GM23248 (cell line): Measurements from ENCODE around the gene S100A7A. TPM values are rescaled to one million over a fixed set of nuclear protein-coding genes. Genes with fewer than 3 reads are reported as not detected.

ENCODE experiments used
- DNase-seq: peaks from one replicate; pipeline ENCODE4 v3.0.0-alpha.2; 2015
- H2AFZ ChIP-seq: fragments of 200-600 bp; sonication (generic); 2 replicates; pipeline ENCODE4 v1.6.1; 2016; ENCODE audit warnings: antibody characterized with exemption
- H3F3A ChIP-seq: fragments of 200-600 bp; sonication (generic); 2 replicates; pipeline ENCODE4 v1.6.1; 2016; ENCODE audit warnings: mild to moderate bottlenecking, antibody characterized with exemption, mixed run types; ENCODE audit not compliant: insufficient read depth
- H3K27ac ChIP-seq: fragments of 200-600 bp; sonication (generic); 2 replicates; pipeline ENCODE4 v1.5.1; 2016; ENCODE audit warnings: mild to moderate bottlenecking
- H3K27me3 ChIP-seq: fragments of 200-600 bp; sonication (generic); replicated peaks from 2 replicates; pipeline ENCODE4 v1.6.1; 2016; ENCODE audit warnings: mild to moderate bottlenecking; ENCODE audit not compliant: insufficient read depth
- H3K36me3 ChIP-seq: fragments of 200-600 bp; sonication (generic); 2 replicates; pipeline ENCODE4 v1.6.1; 2016; ENCODE audit warnings: low read depth, mild to moderate bottlenecking
- H3K4me1 ChIP-seq: fragments of 200-600 bp; sonication (generic); 2 replicates; pipeline ENCODE4 v1.6.1; 2016; ENCODE audit warnings: mild to moderate bottlenecking; ENCODE audit not compliant: insufficient read depth
- H3K4me2 ChIP-seq: fragments of 200-600 bp; sonication (generic); one replicate; pipeline ENCODE4 v1.6.1; 2016; ENCODE audit warnings: mild to moderate bottlenecking; ENCODE audit not compliant: unreplicated experiment
- H3K4me3 ChIP-seq: fragments of 200-600 bp; sonication (generic); 2 replicates; pipeline ENCODE4 v1.5.1; 2016; ENCODE audit warnings: mild to moderate bottlenecking
- H3K79me2 ChIP-seq: fragments of 200-600 bp; sonication (generic); 2 replicates; pipeline ENCODE4 v1.6.1; 2016; ENCODE audit warnings: mild to moderate bottlenecking; ENCODE audit not compliant: insufficient read depth
- H3K9ac ChIP-seq: fragments of 200-600 bp; sonication (generic); 2 replicates; pipeline ENCODE4 v1.6.1; 2016; ENCODE audit warnings: mild to moderate bottlenecking
- H3K9me2 ChIP-seq: fragments of 200-600 bp; sonication (generic); 2 replicates; pipeline ENCODE4 v1.6.1; 2016; ENCODE audit warnings: mixed run types, mild to moderate bottlenecking, moderate library complexity; ENCODE audit not compliant: insufficient read depth
- H3K9me3 ChIP-seq: fragments of 200-600 bp; sonication (generic); one replicate; pipeline ENCODE4 v1.6.1; 2017; ENCODE audit warnings: low read depth
- H4K20me1 ChIP-seq: fragments of 200-600 bp; sonication (generic); 2 replicates; pipeline ENCODE4 v1.6.0; 2016; ENCODE audit not compliant: insufficient read depth
- EZH2 ChIP-seq: fragments of 200-600 bp; sonication (generic); IDR thresholded peaks from 2 replicates; pipeline ENCODE4 v1.6.1; 2018; ENCODE audit warnings: antibody characterized with exemption, mild to moderate bottlenecking; ENCODE audit not compliant: insufficient read depth, poor library complexity, severe bottlenecking
- EZH2phosphoT487 ChIP-seq: fragments of 200-600 bp; sonication (generic); IDR thresholded peaks from 2 replicates; pipeline ENCODE4 v1.6.1; 2018; ENCODE audit warnings: antibody characterized with exemption, moderate library complexity, mild to moderate bottlenecking, low read depth; ENCODE audit not compliant: insufficient read depth
- WGBS, 2 experiments: methylation state at CpG; one replicate each; pipeline ENCODE4 v1.1.6; 2015 to 2017; ENCODE audit warnings: low lambda C conversion rate in 2 of 2, low coverage in 1 of 2; ENCODE audit errors: missing lambda C conversion rate in 2 of 2; 5-methylcytosine and 5-hydroxymethylcytosine counted together
- in situ Hi-C: fragments of 300-500 bp; cut with MboI; formaldehyde crosslinking; loops from 2 replicates; pipeline ENCODE4 v1.15.0; 2020
- polyA plus RNA-seq: library from polyadenylated mRNA; unstranded; fragments of >200 nt; fragmentation: Nextera tagmentation; extraction: Ambion mirVana; gene quantifications from 2 replicates; pipeline ENCODE4 v1.2.1, GENCODE V29; 2016
- total RNA-seq: library from RNA; depleted of rRNA; stranded (reverse); fragments of >200 nt; shearing (Covaris generic); gene quantifications from 2 replicates; pipeline ENCODE4 v1.2.3, GENCODE V29; 2014

S100A7A gene
- total and polyA plus RNA-seq, 2 experiments from 2014 or later, result not detected

GRCh38 chr1:153379591-153379990 lies 36.7 kb upstream of the S100A7A start:
- Histone ChIP-seq H3K9me2 (no peaks in the 10 kb centered on the region), H3K79me2 (no peaks in the 10 kb centered on the region), H3K4me2 (no peak overlapping the region), H3K9me3 (no peaks in the 10 kb centered on the region), H3K9ac (no peak overlapping the region), H3F3A (peaks cover 7% of the 10 kb centered on the region; the same call in 1 of the 2 replicates), H3K36me3 (no peaks in the 10 kb centered on the region), H3K4me1 (peaks cover 11% of the 10 kb centered on the region), H2AFZ (no peak overlapping the region), H3K27me3 (peaks cover 14% of the 10 kb centered on the region; the same call in 1 of the 2 replicates), H3K27ac (no peak overlapping the region), H3K4me3 (no peak overlapping the region), H4K20me1 (no peaks in the 10 kb centered on the region)
- no peak for TF ChIP-seq EZH2phosphoT487
- TF ChIP-seq EZH2, result no peak
- WGBS, 2 experiments, result 68 to 70% methylated on average over 10 of the region's 10 CpGs
- no peak for DNase-seq
- in situ Hi-C loops, result no loop called here

- no peak for DNase-seq
- TF ChIP-seq EZH2 (no peak), EZH2phosphoT487 (no peak)
- no peaks in the 10 kb centered on the region for H3K79me2 ChIP-seq
- no peaks in the 10 kb centered on the region for H3K9me2 ChIP-seq
- no peak overlapping the region for H3K27ac ChIP-seq
- no peak overlapping the region for H2AFZ ChIP-seq
- in situ Hi-C loops, result no loop called here
- peaks cover 6% of the 10 kb centered on the region; the same call in 1 of the 2 replicates for H3F3A ChIP-seq
- no peak overlapping the region for H3K9ac ChIP-seq
- H4K20me1 ChIP-seq, result no peaks in the 10 kb centered on the region
- 78 to 79% methylated on average over 23 of the region's 23 CpGs for WGBS, 2 experiments
- H3K36me3 ChIP-seq, result no peaks in the 10 kb centered on the region
- H3K4me2 ChIP-seq, result no peak overlapping the region
- H3K4me3 ChIP-seq, result no peak overlapping the region
- H3K27me3 ChIP-seq, result peaks cover 14% of the 10 kb centered on the region; the same call in 1 of the 2 replicates
- H3K4me1 ChIP-seq, result peaks cover 4% of the 10 kb centered on the region
- H3K9me3 ChIP-seq, result no peaks in the 10 kb centered on the region
These were observed 35.6 kb upstream of the S100A7A start for GRCh38 chr1:153380711-153381110.

- TF ChIP-seq EZH2phosphoT487 (no peak), EZH2 (no peak)
- no peak overlapping the region for H3K27ac ChIP-seq
- no peak overlapping the region for H3K9ac ChIP-seq
- H3K27me3 ChIP-seq, result peaks cover 13% of the 10 kb centered on the region; the same call in 1 of the 2 replicates
- H3K4me3 ChIP-seq, result no peak overlapping the region
- no peaks in the 10 kb centered on the region for H3K9me2 ChIP-seq
- no peaks in the 10 kb centered on the region for H3K9me3 ChIP-seq
- H3K4me2 ChIP-seq, result no peak overlapping the region
- no peaks in the 10 kb centered on the region for H4K20me1 ChIP-seq
- H3K4me1 ChIP-seq, result no peaks in the 10 kb centered on the region
- no peaks in the 10 kb centered on the region for H3K36me3 ChIP-seq
- no peak overlapping the region for H2AFZ ChIP-seq
- WGBS, 2 experiments, result 29 to 48% methylated on average over 4 of the region's 4 CpGs
- no peaks in the 10 kb centered on the region for H3K79me2 ChIP-seq
- no peaks in the 10 kb centered on the region for H3F3A ChIP-seq
- in situ Hi-C loops, result no loop called here
- no peak for DNase-seq
These were observed 31.3 kb upstream of the S100A7A start for GRCh38 chr1:153384958-153385580.

- no peak overlapping the region for H3K9ac ChIP-seq
- H3K4me1 ChIP-seq, result no peaks in the 10 kb centered on the region
- no peaks in the 10 kb centered on the region for H3K9me3 ChIP-seq
- no peak overlapping the region for H2AFZ ChIP-seq
- WGBS, 2 experiments, result 65 to 69% methylated on average over 5 of the region's 5 CpGs
- no peak for DNase-seq
- no peaks in the 10 kb centered on the region for H3K36me3 ChIP-seq
- no peaks in the 10 kb centered on the region for H3K79me2 ChIP-seq
- no peaks in the 10 kb centered on the region for H3F3A ChIP-seq
- no peak overlapping the region for H3K4me3 ChIP-seq
- no peak overlapping the region for H3K27ac ChIP-seq
- H3K9me2 ChIP-seq, result no peaks in the 10 kb centered on the region
- no peak overlapping the region for H3K4me2 ChIP-seq
- H4K20me1 ChIP-seq, result no peaks in the 10 kb centered on the region
- in situ Hi-C loops, result no loop called here
- TF ChIP-seq EZH2, result no peak
- no peak for TF ChIP-seq EZH2phosphoT487
- H3K27me3 ChIP-seq, result peaks cover 19% of the 10 kb centered on the region
These were observed 29.8 kb upstream of the S100A7A start for GRCh38 chr1:153386500-153386901.
